HG03196 (cell line): ENCODE measurements around the gene CCDC9B.

ENCODE experiments used
- ATAC-seq: cut with Tn5 transposase; IDR thresholded peaks from one replicate; pipeline ENCODE4 v1.9.1; 2021; ENCODE audit not compliant: unreplicated experiment

Gene CCDC9B

DNA sequence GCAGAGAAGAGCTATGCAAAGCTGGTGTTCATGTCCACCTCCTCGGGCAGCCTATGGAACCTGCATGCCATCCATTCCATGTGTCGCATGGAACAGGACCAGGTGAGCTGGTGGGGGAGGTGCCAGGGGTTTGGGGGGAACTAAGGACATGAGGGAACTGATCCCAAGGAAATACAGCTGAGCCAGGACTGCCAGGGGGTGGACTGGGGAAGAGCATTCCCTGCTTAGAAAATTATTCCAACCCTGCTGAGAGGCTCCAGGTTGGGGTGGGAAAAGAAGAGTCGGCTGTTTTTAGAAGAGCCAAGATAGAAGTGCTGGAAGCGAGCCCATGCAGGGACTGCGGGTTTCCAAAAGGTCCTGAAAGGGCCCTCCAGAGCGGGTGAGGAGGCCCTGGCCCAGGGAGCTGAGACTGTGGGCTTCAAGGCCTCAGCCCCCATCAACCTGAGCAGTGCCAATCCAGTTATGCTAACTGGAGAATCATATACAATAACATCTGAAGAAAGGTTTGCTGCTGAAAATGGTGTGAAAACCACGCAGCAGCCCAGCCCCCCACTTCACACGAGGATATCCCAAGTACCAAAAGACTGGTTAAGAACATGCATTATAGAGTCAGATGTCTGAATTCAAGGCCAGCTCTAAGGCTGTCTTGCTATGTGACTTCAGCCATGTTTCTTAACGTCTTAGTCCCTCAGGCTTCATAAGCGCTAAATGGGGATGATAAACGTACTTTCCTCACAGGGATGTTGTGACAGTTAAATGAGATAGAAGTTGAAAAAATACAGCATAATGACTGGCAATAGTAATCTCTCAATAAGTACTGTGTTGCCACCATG is 25.1 kb upstream of the CCDC9B start:
- ATAC-seq = no peak

DNA sequence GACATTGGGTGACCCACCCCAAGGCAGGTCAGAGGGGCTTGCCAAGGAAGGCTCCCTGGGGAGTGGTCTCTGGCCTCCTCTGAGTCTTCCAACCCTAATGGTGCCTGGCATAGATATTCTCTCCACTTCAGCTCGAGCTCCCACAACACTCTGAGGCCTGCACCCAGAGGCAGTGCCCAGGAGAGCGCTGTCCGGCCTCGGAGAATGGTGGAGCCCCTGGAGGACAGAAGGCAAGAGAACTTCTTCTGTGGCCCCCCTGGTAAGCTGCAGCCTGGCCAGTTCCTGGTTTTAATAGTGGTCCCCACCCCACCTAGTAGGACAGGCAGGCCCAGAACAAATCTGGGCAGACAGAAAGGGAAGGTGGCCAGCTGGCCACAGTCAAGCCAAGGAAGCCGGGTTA is 24.3 kb upstream of the CCDC9B start:
- no peak for ATAC-seq

DNA sequence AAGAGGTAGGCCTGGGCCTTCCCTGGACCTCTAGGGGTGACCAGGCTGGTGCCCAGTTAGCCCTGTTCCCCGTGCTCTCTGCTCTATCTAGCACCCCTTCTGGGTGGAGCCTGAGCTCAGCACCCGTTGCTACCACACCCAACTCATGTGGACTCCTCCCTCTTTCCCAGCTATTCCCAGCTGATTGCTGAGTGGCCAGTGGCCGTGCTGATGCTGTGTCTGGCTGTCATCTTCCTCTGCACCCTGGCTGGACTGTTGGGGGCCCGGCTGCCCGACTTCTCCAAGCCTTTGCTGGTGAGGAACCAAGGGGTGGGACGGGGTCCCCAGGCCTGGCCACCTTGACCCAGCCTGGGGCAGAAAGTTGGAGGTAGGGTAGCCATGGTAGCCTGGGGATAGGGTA is 23.5 kb upstream of the CCDC9B start:
- ATAC-seq = no peak

DNA sequence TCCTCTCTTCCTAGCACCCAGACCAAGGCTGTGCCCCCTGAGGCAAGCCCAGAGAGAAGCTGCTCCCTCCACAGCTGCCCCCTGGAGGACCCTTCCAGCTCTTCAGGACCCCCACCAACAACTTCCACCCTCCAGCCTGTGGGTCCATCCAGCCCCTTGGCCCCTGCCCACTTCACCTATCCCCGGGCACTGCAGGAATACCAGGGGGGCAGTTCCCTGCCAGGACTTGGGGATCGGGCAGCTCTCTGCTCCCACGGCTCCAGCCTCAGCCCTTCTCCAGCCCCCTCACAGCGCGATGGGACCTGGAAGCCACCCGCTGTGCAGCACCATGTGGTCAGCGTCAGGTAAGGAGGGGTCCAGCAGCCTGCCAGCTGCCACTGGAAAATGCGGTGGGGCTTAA is 22.9 kb upstream of the CCDC9B start:
- ATAC-seq = no peak

DNA sequence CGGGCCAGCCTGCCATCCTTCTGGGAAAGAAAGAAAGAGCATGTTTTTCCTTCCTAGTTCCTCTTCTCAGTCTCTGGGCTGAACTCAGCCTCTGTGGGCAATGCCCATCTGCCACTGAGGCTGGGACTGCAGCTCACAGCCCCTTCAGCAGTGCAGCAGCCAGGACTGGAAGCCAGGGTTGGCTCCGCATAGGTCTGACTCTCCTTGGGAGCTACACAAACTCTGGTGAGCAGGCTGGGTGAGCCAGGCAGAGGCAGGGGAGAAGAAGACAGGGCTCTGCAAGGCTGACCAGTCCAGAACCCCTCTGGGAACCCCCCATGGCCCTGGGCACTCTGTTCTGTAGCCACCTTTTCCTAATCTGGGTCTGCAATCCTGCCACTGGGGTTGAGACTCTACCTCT is 20.9 kb upstream of the CCDC9B start:
- ATAC-seq = no peak

DNA sequence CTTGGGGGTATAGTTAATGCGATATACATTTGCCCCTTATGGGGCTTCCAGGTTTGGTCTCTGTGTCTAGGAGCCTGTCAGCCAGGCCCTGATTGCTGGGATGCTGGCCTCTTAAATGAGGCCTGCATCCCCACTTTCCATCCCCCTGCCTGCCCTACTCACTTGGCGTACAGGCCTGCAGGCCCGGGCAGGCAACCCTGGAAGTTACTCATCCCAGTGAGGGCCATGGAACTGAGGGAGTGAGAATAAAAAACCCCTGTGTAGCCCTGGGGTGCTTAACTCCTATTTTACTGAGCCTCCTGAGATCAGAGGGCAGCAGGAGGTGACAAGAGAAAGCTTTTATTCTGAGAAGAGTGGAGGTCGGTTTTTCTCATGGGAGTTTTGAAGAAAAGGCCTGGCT is 19.3 kb upstream of the CCDC9B start:
- ATAC-seq = no peak

DNA sequence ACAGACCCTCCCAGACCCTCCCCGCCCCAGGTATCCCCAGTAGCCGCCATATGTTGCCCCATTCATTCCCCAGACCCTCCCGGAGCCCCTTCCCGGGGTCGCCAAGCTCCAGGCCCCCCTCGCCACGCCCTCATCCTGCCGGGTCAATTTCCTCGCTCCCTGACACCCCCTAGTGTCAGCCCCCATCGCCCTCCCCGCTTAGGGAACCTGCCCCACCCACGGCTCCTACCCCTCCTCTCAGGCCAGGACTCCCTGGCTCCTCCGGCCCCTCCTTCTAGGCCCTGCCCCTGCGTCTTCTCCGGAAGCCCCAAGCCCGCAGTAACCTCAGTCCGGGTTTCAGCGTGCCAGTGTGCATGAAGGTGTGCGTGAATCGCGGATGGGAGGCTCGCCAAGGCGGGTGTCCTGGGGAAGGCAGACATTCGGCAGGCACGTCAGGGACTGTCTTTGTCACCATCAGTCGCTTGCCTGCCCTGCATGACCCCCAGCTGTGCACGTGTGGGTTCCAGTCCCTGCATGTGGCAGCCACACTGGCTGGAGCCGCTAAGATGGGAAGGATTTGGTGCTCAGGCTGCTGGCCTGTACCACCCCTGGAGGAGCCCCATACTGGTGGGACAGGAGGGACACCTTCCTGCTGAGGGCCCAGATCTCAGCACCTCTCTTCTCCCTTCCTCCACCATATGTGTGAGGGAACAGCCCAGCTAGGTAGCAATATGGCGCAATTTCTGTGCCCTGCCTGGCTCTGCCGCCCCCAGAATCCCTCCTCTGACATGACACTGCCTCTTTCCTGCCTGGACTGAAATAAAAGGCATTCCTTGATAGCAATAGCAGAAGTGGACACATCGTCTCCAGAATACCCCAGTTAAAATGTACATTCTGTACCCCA is 18.0 kb upstream of the CCDC9B start:
- ATAC-seq = peak; percentile 22

DNA sequence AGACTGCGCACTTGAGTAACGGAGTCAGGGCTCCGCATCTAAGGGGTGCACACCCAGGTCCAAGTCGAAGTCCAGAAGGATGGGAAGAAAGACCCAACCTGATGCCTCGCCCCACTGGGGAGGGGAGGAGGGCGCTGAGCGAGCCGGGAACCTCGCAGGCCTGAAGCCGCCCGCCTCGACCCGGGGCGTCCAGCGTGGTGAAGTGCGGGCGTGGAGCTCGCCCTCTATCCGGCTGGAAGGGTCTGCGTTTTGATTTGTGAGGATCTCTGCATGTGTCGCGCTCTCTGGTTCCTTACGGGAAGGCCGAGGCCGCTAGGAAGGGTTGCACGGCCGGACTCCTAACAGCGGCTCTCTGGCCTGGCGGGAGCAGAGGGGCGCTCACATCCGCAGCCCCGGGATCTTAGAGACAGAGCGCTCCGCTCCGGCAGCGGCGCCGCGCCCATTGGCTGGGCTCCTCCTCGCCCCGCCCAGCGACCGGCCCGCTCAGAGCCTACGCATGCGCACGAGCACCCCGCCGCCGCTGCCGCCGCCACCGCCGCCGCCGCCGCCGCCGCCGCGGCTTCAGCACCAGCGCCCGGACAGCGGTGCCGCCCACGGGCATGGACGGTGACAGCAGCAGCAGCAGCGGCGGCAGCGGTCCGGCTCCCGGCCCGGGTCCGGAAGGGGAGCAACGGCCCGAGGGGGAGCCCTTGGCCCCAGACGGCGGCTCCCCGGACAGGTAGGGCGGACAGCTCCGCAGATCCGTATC is 17.2 kb upstream of the CCDC9B start, which contains the start of gene DISP2:
DISP2 (plus strand) TSS at position 497 of the 748 bp plus-strand sequence; CDS start at position 600, 103 bp downstream.
- ATAC-seq = peak; percentile 70

DNA sequence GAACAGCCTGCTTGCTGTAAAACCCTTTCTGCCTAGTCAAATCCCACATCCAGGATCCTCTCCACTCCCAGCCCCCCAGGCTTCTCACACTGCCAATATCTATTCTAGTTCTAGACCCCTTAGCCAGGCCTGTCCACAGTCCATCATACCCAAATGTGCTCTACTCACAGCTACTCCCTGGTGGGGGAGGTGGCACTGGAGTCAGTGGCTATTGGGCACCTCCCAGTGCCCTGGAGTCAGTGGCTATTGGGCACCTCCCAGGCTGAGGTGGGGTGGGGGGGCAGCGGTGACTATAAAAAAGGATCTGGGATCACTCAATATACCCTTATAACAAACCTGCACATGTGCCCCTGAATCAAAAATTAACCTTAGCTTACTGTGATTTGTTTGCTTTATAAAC is 16.5 kb upstream of the CCDC9B start:
- ATAC-seq = no peak

DNA sequence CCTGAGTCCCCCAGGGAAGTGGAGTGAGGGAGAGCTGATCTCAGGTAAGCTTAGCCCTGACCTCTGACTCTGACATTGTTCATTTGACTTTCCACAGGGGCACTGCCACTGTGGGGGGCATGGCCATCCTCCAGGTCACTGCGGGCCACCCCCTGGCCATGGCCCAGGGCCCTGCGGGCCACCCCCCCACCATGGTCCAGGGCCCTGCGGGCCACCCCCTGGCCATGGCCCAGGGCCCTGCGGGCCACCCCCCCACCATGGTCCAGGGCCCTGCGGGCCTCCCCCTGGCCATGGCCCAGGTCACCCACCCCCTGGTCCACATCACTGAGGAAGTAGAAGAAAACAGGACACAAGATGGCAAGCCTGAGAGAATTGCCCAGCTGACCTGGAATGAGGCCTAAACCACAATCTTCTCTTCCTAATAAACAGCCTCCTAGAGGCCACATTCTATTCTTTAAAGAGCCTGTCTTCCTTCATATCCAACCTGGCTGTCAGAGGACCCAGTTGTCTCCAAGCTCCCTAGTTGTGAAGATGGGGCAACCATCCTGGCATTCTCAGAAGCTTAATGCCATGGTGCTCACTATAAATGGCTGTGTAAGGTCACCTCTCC is 15.3 kb upstream of the CCDC9B start:
- no peak for ATAC-seq

DNA sequence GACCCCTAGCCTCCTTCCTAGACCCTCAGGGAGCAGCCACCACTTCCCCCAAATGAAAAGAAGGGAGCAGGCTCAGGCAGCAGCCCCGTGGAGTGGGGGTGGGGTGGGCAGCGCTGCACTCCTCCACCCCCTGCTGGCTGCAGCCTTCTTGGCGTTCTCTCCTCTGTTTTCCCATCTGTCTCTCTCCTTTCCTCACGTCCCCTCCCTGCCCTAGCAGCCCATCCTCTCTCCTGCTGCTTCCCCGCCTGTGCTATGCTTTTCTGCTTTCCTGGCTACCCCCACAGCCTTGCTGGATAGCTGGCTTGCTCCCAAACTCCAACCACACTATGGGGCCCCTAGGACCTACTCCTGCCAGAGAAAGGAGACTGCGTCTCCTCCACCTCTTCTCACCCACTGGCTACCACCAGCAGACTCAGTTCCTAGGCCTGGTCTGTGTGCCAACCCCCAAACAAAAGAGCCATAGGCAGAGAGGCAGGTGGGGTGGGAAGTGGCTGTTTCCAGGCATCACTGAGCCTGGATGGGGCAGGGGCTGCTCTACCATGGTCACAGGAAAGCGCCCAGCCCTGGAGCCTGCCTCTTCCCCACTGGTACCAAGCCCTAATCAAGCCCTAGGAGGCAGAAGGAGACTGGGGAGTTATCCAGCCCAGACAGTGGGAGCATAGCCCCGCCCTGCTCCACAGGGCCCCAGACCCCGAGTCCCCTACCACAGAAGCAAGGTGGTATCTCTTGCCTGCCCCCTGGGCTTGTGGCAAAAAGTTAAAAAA is 13.9 kb upstream of the CCDC9B start:
- no peak for ATAC-seq

DNA sequence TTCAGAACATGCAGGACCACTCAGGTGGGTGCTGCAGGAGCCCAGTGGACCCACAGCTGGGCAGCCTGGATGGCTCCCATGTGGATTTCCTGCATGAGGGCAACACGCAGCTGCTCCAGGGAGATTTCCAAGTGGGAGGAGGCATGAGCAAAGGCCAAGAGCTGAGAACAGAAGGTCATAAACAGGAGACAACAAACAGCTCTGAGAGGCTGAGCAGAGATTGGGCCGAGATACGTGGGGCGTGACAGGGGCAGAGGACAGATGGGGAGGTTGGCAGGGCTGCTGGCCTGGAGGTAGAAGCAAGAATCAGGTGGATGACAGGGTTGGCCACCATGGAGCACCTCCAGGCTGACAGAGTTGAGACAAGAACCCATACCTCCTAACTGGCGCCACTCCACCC is 13.0 kb upstream of the CCDC9B start:
- ATAC-seq = no peak

DNA sequence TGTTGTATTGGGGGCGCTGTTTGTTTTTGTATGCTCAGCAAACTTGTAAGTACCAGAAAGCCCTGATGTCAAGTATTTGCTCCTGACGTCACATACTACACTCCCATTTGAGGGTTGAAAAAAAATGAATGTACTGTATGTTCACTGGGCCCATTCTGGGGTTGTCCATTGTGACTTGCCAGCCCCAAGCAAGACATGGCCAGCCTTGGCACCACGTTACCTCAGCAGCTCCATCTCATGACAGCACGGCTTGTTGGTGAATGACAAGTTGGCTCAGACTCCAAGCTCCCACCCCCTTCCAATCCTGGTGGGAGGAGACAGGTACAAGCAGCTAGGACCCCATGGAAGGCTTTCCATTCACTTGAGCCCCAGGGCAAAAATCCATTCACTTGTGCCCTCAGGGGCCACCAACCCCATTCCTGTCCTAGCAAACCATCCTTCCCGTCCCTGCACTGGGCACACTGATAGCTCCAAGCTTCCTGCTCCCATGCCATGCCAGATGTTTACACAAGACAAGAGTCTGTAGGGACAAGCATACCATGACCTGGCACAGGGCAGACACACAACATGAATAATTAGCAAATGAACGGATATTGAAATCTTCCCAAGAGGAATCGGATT is 11.7 kb upstream of the CCDC9B start:
- ATAC-seq = no peak

DNA sequence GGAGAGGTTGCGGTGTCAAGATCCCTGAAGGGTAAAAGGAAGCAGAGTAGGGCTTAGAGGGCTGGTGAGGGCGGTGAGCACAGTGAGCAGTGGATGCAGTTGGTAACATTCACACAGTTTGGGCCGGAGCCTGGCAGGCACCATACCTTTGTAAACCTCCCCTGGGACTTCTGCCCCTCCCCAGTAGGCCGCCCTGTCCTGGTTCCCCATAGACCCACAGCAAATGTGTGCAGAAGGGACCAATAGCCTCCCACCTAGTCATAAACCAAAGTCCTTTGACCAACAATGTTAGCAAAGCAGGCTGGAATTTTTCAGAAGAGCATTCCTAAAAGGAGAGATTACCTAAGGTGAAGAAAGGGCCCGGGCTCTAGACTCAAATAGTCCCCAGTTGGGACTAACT is 8.4 kb upstream of the CCDC9B start:
- ATAC-seq = no peak

DNA sequence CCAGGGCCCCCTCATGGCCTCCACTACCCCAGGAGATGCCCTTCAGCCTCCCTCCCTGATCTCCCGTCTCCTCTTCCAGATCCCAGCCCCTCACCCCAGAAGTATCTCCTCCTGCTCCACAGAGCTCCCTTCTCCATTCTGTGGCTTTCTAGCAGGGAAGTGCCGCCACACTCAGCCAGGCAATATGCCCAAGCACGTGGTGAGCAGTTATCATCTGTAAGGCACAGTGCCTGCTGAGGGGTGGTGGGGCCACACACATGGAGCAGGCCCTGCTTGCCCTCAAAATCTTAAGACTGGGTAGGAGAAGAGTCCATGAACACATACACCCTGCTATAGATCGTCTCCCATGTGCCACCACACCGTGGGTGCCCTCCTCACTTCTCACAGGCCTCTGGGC is 7.7 kb upstream of the CCDC9B start:
- no peak for ATAC-seq

DNA sequence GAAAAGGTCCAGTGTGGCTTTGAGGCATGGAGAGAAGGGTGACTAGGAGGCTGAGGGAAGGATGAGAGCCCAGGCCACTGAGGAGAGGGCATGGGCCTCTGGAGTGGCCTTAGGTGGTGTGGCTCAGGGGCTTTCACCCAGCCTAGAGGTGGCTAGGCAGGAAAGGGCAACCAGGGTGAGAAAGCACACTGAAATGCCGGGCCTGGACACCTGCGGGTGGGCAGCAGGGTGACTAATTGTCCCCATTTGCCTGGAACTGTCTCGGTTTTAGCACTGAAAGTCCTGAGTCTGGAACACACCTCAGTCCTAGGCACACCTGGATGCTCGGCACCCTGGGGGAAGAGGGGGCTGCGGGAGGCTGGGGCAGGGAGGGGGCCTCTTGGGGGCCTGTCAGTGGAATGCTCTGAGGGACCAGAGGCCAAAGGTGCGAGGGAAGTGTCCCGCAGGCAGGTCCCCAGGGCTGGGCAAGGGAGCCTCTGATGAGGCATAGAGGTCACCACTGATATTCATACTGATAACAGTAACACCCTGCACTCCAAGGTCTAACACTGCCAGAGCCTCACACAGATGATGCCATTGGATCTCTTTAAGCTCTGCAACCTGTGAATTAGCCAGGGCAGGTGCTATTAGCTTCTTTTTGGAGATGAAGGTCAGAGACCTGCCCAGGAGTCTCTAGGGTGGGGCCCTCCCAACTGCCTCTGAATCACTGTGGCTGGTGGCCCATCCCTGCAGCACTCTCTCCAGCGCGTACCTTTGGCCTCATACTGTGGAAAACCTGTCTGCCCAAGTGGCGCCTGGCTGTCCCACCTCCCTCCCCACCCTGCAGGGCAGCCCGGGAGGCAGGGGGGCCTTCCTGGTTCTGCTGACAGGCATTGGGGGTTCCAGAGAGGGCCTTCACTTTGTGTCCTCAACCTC is 7.1 kb upstream of the CCDC9B start:
- ATAC-seq = no peak

DNA sequence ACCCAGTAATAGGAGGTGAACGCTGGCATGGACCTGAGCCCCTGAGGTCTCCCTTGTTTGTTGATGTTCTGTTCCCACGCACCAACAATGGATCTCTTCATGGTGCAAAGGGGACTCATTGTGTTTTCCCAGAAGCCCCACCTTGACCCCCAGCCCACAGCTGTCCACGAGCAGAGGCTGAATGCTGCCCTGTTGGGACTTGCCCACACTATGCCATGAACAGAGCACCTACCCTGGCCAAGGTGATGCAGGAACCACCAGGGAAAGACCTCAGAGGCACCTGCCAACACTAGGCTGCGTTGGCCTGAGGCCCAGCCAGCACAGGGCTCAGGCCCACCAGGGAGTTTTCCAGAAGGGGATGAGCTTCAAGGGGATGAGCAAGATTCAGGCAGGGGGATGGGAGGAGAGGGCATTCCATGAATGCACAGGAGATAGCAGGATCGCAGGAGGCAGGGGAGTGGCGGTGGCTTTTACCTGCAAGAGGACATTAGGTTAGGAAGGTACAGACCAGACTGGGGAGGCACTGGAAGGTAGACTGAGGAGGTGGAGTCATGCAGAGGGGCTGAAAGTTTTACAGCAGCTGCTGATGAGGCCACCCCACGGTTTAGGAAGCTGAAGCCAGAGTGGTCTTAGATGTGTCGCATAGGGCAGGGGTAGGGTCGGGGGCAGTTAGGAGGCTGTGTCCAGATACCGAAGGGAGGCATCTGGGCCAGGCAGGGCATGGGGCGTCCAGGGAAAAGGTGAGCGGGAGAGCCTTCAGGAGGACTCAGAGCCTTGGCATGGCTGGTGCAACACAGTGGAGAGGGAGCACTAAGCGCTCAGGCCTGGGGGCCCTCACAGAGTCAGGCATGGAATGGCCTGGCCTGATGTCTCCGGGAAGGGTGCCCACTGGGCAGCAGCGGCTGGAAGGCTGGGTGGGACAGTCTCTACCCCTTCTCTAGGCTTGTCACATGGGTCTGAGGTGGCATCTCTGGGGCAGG is 6.1 kb upstream of the CCDC9B start:
- no peak for ATAC-seq
